Stimulated activated CD4-positive, alpha-beta T cell treated with anti-CD3 and anti-CD28 coated beads, Interleukin-2, amount 100 ng/mL, for 4 hours (primary cell): ENCODE data around the gene ARHGAP12.
"Not testable (repeated sequence)": the region's sequence is repeated elsewhere in the genome, so short reads cannot be mapped to it uniquely, and the experiment has no call there.

ENCODE experiments used
- DNase-seq: peaks from one replicate; pipeline ENCODE4 v3.0.0-alpha.2; 2020; ENCODE audit warnings: low read depth

The ARHGAP12 gene

DNA sequence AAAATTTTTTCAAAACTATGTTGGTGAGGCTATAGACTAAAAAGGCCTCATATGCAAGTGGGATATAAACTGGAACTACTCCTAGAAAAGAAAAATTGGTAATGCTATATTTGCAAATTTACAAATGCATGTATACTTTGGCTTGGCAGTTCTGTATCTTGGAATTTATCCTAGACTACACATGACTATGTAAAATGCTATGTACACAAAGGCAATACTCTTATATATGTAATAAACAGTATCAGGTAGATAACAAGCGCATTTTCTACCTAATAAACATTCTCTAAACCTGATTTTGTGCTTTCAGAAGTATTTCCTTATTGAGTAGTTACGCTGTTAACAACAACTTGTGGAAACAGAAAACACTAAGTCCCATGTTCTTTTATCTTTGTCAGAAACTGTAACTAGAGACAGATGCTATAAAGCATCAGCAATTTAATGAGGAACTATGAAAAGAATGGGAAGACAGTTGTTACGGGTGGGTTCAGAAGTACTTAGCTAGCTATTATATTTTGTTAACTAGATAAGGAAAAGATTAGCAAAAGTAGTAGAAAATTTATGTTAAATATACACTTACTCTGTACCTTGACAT, 107.8 kb downstream of the ARHGAP12 start:
- DNase-seq: no peak

DNA sequence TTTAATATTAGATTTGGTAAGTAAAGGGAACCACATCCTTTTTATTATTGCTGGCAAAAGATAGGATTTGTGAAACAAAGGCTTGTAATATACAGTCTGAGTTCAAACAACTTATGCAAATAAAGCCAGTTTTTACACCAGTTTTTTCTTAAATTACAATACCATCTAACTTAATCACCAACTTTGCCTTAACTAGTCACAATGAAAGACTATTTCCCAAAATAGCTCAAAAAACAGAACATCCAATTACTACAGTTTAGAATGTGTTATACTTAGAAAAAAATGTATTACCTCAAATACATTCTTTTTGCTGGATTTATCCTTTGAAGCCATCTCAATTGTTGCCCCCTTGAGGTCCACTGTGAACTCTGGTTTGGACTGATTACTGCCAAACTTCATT, 108.5 kb downstream of the ARHGAP12 start:
- no peak for DNase-seq

DNA sequence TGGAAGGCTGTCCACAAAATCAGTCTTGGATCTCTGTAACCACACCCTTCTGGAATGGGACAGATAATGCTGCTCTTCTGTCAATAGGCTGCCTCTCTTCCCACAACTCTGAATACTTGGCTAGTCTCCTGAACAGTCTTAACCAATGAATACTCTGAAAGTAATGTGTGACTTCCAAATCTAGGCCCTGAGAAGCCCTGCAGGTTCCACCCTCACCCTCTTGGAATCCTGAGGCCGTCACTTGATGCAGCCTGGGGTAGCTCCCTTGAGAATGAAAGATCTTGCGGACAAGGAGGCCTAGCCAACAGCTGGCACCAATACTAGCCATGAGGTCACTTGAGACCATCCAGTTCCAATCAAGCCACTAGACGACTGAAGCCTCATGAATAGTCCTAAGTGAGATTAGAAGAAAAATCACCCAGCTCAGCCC, 109.2 kb downstream of the ARHGAP12 start:
- no peak for DNase-seq

DNA sequence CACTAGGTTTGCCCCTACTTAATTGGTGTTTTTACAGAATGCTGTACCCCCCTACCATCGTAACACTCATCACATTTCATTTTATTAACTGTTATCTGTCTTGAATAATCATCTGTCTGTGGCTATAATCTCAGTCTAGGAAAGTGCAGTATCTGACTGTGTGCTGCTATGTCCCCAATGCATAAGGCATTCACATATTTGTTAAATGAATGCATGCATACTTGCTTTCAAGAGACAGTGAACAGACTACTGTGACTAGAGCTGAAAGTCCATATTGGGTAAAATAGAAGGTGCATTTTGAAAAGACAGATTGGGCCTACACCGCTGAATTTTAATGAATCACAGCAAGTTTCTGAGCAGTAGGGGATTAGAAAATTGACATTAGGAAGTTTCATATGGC, 112.3 kb downstream of the ARHGAP12 start:
- no peak for DNase-seq

DNA sequence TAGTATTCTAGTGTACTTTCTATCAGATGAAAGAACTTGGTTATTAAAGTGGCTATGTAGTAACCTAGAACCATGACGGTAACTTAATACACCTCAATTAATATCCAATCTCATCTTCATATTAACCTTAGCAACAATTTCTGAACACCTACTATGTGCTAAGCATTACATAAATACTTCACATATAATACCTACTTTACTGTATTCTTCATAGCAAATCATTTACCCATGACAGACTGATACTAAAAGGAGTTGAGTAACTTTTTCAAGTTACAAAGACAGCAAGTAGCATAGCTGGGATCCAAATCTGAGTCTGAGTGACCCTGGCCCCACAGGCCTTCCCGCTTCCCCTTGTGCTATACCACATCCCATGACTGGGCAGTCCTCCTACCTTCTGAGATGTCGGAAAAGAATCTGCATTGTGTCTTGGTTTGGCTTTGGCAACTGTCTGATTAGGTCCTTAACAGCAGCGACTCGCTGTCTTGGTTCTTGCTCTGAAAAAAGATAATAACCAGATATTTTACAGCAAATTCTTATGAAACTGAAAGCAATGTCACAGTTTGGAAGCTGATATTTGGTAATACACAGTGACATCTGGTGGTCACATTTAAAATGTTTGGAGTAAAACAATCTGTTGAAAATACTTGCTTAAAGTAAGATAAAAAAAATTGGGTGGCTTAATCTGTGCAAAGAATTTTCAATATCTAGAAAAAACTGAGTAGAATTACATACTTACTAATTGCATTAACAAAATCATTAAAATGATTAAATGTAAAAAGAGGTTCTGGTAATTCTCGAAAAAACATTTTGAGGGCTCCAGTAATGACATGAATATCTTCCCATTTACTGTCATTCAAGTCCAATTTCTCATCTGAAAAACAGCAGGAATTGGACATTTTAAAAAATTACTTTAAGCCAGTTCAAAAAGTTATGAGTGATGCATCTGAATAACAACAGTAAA, 120.1 kb downstream of the ARHGAP12 start:
- DNase-seq: peak; percentile 0

DNA sequence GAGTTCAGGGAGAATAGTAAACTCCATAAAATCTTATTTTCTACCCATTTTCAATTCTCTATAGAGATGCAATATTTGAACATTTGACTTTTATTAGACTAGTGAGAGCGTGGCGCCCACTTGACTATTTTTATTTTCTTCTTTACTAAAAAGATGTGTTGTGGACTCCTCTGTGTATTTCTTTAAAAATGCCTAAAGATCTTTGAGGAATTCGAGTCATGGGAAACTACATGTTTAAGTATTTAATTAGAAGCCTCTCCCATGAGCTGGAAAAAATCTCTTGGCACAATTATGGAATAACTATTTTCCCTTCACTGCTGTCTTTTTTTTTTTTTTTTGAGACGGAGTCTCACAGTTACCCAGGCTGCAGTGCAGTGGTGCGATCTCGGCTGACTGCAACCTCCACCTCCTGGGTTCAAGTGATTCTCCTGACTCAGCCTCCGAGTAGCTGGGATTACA, 124.2 kb downstream of the ARHGAP12 start:
- no peak for DNase-seq

DNA sequence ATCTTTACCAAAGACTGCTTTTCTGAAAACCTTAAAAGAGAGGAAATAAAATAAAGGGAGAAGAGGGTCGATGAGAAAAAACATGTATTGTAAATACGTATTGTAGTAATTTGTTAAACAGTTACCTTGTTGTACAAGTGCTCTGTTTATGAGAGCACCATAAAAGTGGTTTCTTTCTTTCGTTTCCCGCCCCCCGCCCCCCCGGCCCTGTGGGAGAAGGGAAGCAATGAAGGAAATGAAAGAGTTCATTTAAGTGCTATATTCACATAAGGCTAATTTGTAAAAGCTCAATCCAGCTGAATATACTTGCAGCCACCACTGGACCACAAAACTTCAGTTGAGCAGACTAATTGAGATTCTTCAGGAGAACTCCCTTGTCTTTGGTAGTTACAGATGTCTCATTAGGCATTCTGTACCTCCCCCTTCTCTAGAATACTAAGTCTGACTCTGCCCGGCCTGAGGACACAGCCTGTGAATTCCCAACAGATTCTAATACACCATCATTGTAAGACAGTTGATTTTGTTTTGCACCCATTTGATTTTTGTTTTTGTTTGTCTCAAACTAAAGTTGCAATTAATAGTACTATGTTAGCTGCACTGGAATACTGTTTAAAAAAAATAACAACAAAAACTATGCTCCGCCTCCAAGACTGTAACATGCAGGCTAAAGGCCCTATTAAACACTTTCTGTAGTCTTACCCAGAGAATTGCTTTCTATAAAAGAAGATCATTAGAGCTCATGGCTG, 124.9 kb downstream of the ARHGAP12 start:
- no peak for DNase-seq

GRCh38 chr10:31799181-31799580, 129.4 kb downstream of the ARHGAP12 start:
- no peak for DNase-seq

GRCh38 chr10:31792745-31793144, 135.9 kb downstream of the ARHGAP12 start:
- DNase-seq: no peak

GRCh38 chr10:31789555-31789954, 139.1 kb downstream of the ARHGAP12 start:
- DNase-seq: no peak

GRCh38 chr10:31782701-31783100, 145.9 kb downstream of the ARHGAP12 start:
- DNase-seq: no peak

- no peak for DNase-seq
Measured at GRCh38 chr10:31780717-31781116, 147.9 kb downstream of the ARHGAP12 start.

DNA sequence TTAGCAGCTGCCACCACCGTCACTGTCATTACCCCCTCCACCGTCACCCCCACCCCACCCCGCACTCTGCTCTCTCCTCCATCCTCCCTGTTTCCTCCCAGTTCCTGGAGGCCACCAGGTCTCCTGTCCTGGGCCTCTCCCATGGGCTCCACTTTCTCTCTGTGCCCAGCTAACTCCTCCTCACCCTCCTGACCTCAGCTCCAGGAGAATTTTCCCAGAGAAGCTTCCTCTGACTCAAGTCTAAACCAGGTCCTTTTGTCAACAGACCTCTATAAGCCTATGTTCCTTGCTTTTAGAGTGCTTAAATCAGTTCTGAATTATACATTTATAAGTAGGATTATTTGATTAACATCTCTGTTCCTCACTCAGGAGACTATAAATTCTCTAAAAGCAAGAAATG, 150.0 kb downstream of the ARHGAP12 start:
- DNase-seq: no peak

- DNase-seq: no peak
Measured at GRCh38 chr10:31776159-31776558, 152.5 kb downstream of the ARHGAP12 start.

DNA sequence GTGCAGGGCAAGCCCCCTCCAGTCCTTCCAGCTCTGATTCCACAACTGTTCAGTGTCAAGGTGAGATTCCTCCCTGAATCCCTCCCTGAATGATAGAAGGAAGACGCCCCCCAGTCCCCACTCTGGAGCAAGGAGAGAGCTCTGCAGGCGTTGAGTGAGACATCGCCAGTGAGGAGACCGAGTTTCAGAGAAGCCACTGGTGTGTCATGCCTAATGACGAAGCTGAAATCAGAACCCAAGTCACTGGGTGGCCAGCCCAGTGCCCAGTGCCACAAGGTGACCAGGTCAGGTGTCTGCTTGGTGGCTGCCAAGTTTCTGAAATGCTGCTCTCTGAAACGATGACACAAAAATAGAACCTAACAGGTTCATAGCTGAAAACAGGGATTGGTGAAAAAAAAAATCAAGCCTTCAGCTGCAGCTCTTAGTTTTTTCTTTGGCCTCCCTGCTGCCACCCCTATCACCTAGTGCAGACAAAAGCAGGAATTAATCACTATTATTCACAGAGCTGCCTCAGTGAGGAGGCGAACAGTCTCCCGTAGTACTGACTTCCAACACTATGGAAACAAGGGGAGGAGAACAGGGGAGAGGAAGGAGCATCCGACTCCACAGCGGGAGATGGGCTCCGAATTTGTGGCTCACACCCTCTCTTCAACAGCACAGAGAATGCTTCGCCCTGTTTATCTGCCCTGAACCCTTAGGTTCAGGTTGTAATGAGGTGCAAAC, 153.5 kb downstream of the ARHGAP12 start:
- no peak for DNase-seq

DNA sequence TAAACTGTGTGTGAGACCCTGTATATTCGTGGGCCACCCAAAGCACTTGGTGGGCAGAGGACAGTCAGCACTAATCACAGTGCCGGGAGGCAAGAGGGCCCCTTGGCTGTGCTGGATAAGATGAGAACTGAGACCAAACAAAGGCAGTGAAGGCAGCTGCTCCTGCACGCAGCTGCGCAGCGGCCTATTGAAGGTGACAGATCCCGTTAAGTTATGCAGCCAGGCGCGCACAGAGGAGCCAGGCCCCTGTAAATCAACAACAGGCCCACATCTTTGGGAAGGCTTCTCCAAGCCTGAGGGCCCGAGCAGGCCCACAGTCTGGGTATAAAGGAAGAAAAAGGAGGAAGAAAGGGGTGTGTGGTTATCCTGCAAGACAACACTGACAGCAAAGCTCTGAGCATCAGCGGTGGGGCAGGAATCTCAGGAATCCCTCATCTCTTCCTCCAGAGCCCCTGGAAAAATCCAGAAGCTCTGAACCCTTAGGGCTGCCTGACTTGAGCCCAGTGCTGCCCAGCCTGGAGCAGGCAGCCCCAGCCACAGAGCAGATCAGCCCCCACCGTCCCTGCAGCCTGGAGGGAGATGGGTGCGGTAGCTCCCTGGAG, 154.2 kb downstream of the ARHGAP12 start:
- no peak for DNase-seq

DNA sequence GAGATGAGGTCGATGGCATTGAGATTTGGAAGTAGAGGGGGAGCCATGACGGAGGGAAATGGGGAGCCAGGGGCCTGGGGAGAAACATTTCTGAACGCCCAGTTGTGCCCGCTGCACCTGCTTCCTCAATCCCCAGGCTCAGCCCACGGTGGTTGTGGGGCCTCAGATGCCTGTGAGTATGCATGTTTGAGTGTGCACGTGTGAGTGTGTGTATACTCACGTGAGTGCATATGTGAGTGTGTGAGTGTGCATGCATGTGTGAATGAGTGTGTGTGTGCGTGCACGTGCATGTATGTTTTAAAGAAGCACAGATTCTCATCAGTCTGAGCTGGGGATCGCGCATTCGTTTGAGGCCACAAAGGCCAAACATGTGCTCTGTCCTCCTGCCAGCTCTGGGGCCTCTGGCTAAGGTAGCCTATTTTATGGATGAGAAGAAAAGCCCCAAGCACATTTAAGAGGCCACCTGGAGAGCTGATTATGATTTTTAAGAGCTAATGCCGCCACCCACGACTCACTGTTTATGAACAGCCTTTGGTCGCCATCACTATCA, 154.8 kb downstream of the ARHGAP12 start:
- DNase-seq: no peak

GRCh38 chr10:31771331-31771831, 157.2 kb downstream of the ARHGAP12 start:
- DNase-seq: no peak

DNA sequence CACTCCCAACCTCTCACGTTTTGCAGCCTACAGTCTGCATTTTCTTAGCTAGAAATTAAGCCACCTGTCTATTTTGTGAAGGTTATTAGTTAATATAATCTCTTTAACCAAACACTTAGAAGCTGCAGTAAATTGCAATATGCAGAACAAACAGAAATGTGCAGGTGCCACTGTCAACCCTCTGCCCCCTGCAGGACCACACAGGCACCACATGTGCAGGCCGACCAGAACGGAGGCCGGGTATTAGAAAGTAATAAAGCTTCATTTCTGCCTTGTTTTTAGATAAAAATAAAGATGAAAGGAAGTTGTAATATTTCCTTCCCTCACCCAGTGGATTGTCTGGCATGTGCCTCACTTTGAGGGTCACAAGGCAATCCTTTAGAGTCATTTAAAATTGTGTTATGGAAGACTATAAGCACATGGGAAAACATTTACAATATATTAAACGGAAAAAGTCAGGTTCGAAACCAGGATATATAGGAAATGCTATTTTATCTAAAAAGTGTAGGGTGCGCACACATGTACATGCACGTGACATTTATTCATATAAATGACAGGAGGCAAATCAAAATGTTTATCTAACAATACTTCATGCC, 158.2 kb downstream of the ARHGAP12 start:
- peak; percentile 54 for DNase-seq

DNA sequence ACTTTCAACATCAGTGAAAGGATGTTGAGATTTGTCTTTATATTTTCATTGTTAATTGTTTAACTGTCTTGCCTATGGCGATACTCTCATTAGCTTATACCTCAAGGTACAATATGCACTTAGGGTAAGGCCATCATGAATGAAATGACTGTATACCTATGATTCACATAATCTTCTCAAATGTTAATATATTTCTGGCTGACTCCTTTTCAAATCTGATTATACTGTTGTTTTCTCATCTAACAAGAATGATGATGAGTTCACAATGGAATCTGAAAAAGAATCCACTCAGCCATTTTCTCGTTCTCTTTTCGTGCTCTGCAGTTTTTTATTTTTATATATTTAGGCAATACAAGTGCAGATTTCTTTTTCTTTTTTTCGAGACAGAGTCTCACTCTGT, 159.1 kb downstream of the ARHGAP12 start:
- no peak for DNase-seq

DNA sequence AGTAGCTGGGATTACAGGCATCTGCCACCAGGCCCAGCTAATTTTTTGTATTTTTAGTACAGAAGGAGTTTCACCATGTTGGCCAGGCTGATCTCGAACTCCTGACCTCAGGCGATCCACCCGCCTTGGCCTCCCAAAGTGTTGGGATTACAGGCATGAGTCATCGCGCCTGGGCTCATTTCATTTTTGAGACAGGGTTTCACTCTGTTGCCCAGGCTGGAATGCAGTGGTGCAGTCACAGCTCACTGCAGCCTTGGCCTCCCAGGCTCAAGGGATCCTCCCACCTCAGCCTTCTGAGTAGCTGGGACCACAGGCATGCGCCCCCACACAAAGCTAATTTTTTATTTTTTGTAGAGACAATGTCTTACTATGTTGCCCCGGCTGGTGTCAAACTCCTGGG, 159.7 kb downstream of the ARHGAP12 start:
- DNase-seq: not testable (repeated sequence)
